Endometrial microvascular endothelial cells (primary cell): ENCODE data around the gene ADAM33. TPM values are rescaled to one million over a fixed set of nuclear protein-coding genes. Genes with fewer than 3 reads are reported as not detected.

ENCODE experiments used
- in situ Hi-C: cut with HindIII; loops from 2 replicates; pipeline ENCODE4 v1.10.0; 2017; ENCODE audit warnings: low sequenced_read_pairs, low pct_unique_long_range_greater_than_20kb; ENCODE audit errors: inconsistent ontology term
- total RNA-seq: library from RNA; depleted of rRNA; stranded (reverse); fragments of >200 nt; gene quantifications from one replicate; pipeline ENCODE4 v1.2.3, GENCODE V29; 2015; ENCODE audit errors: inconsistent ontology term

Gene ADAM33
- total RNA-seq, 1 donor from 2014 or later, result not detected

DNA sequence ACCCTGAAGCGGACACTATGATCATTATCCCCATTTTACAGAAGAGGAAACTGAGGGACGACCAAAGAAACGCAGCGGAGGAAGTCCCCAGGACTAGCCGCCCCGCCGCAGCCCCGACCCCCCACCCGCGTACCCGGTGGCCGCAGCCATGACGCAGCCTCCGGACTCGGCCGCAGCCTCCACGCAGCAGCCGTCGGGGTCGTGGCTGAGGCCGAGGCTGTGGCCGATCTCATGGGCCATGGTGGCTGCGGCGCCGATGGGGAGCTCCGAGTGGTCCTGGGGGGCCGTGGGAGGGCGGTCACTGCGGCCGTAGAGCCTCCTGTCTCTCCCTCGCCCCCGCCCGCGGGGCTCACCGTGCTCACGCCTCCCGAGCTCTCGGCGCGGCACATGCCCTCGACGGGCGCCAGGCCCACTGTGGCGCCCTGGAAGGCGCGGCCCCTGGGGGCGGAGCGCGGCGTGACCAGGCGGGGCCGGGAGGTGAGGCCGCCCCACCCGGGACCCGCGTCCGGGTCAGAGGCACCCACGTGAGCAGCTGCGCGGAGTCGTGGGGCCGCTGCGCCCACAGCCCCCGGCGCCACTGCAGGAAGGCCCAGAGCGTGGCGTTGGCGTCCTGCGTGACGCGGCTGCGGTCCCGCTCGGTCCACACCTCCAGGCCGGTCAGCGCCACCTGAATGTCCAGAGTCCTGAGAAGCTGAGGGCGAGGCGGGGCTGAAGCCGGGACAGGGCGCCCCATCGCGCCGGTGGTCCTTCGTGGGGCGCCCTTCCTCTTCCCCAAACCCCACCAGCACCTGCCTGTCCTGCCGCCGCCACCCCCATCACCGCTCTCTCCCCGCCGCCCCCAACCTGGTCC, 8.4 kb downstream of the ADAM33 start:
- in situ Hi-C loops, result no loop called here

DNA sequence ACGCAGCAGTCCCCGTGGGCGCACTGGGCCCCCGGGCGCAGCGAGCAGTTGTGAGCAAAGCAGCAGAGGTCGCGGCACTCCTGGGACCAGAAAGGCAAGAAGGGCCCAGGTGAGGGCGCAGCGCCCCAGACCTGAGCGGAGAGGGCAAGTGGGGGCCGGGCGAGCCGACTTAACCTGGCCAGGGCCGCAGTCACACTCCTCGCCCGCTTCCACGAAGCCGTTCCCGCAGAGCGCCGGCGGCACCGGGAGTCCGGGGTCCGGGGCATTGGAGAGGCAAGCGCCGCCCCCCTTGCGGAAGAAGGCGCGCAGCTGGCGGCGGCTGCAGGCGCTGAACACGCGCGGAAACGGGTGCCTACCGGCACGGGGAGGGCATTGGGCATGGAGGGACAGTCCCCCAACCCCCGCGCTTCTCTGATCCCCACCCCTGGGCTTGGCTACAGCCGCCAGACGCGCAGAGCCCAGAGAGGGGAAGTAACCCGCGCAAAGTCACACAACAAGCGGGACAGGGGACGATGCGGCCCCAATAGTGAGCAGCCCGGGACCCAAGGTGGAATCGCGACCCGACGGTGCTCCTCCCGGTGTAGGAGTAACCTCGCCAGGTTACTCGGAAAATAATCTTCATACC, 9.2 kb downstream of the ADAM33 start:
- in situ Hi-C loops, result no loop called here

DNA sequence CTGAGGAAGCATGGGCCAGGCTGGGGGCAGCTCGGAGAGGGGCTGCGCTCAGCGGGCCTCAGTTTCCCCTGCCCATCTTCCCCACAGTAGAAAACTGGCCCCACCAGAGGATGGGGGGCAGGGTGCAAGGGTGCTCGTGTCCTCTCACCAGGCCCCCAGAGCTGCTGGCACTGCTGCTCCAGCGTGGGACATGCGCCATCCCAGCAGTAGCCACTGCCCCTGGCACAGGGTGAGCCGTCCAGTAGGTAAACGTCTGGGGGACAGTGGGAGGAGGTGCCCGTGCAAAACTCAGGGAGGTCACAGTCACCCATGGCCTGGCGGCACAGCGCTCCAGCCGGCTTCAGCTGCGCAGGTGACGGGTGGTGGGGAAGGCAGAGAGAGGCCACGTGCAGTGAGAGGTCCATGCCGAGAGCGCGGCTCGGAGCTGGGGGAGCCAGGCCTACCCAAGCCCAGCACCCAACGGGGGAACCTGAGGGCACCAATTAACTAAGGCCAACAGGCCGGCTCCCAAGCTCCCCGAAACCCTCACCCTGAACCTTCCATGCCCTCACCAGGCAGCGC, 9.7 kb downstream of the ADAM33 start:
- in situ Hi-C loops, result no loop called here

DNA sequence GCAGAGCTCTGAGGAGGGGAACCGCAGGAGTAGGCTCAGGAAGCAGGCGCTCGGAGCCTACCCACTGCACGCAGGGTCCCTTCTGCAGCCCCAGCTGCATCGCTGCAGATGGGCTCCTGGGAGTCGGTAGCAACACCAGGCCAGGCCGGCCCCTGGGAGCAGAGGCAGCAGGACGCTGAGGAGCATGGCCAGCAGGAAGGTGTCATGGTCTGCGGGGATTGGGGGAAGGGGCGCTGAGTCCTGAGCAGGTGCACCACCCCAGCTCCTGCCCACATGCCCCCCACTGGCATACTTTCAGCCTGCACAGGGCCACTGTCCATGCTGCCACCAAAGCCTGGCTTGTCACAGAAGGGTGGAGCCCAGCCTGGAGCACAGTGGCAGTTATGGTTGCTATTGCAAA, 10.9 kb downstream of the ADAM33 start:
- in situ Hi-C loops, result no loop called here

DNA sequence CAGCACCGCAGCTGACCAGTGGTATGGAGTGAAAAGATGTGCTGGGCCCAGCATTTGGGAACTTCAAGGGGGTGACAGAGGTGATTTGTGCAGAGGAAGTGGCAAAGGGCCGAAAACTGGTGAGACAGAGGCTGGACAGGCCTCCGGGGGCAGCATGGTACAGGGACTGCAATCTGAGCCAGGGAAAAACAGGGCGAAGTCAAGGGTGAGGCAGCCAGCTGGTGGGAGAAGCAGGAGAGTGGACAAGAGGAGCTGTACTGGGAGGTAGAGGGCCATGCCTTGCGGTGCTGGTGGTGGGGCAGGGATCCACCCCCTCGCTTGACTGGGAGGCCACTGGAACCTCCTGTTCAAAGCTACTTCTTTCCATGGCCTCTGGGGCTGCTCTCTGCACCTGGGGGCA, 11.3 kb downstream of the ADAM33 start:
- in situ Hi-C loops, result no loop called here

DNA sequence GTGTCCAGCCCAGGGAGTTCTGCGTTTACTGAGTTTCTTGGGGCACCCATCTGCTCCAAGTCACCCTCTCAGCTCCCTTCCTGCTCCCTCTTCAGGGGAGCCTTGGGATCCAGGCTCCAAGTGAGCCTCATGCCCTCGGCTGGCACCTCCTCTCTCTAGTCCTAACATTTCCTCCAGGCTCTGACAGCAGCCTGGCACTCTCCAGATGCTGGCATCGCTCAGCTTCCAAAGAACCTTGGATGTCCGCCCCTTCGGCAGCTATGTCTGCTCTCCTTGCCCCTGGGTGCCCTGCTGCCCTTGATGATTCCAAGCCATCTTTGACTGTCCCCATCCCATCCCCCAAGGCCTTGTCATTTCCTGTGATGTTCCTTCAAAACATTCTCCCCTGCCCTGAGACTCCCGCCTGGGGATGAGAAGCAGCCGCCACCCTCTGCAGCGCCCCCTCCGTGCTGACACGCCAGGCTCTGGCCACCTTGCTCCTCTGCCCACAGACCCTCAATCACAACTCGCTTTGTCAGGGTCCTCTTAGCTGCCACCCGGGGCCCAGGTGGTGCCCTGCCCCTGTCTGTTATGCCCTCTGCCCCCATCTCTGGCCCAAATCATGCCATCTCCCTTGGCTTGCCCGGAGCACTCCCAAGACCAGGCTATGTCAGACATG, 12.0 kb downstream of the ADAM33 start:
- in situ Hi-C loops, result no loop called here

DNA sequence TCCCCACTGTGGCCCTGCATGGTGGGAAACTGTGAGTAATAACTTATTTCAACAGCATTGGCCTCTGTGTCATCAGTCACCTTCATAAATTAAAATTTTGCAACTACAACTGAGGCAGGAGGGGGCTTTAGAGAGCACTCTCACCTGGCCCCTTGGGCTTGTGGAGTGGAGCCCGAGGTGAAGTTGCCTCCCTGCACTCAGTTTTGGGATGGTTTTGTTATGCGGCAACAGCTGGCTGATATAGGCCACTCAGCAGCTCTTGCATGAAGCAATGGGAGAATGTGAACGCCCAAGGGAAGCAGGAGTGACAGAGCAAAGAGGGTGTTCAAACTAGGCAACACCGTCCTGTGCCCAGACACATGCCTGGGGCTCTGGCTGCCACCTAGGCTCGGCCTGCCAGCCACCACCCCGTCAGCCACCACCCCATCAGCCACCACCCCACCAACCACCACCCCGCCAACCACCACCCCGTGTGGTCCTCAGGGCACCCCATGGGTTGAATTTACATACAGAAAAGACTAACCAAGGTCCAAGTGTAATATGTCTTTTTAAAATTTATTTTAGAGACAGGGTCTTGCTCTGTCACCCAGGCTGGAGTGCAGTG, 14.3 kb downstream of the ADAM33 start:
- in situ Hi-C loops, result no loop called here

DNA sequence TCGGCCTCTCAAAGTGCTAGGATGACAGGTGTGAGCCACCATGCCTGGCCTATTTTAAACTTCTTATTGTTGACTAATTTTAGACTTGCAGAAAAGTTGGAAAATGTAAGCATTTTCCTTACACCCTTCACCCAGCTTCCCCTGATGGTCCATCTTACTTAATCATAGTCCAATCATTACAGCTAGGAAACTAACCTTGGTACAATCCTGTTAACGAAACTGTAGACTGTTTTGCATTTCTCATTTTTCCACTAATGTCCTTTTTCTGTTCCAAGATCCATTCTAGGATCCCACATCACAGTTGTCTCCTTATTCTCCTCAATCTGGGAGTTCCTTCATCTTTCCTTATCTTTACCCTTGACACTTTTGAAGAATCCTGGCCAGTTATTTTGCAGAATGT, 18.0 kb downstream of the ADAM33 start:
- in situ Hi-C loops, result no loop called here

DNA sequence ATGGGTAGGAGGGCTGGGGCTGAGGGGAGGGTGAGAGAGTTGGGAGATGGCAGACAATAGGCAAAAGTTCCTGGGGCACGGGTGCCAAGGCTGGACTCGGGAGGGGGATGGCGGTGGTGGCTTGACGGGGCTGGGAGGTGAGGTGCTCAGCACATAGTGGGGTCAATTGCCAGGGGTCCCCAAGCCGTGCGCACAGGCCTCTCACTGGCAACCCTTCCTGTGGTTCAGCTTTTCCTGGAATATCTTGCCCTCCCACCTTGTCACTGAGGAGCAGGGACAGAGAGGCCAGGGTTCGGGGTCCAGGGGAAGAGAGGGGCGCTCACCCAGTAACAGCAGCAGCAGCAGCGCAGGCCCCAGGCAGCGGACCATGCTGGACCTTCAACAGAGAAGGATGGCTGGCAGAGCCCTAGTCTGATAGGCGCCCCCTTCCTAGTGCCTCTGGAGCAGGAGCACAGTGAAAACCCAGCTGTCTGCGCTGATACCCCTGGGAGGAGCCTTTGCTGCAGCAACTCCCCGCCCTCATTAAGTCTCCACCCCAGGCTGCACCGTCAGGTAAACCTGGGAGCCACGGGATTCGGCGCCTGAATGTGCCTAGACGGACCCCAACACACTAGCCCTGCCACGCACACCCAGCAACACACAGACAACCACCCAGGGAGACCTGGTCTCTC, 18.6 kb downstream of the ADAM33 start, which contains the start of gene GFRA4:
Gene GFRA4 (minus strand): TSS at position 369 of the 671 bp plus-strand sequence. CDS start 0 bp downstream, at position 369.
- in situ Hi-C loops, result no loop called here

DNA sequence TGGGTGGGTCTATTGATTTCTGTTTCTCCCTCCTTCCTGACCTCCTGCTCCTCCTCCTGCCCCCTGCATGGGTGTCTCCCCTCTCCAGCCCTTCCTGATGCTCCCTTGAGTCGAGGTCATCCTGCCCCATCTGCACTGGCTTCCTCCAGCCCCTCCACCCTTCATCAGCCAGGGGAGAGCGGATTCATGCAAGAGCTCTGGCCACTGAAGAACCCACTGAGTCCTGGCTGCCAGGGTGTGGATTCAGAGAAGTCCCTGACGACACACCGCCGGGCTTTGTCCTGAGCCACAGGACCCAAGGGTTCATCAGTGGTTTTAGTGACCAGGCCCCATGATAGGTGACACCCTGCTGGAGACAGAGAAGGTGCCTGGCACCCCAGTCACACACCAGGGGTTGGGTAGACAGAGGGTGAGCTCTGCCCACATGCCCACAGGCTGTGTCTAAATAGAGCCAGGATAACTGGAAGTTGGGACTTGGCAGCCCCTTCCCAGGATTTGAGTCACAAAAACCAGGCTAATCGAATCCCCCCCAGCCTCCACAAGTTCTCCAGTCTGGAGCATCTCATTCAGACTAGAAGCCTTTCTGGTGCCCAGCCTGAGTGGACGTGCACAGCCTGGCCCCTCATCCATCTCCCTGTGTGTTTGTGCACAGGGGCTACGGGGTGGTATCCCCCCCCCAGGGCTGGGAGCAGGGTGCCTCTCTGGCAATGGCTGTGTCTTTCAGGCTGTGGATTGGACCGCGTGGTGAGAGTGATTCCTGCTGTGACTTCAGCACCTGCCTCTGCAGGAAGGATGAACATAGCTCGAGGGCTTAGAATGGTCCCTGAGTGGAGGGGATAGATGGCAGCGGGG, 19.8 kb downstream of the ADAM33 start:
- in situ Hi-C loops, result no loop called here

DNA sequence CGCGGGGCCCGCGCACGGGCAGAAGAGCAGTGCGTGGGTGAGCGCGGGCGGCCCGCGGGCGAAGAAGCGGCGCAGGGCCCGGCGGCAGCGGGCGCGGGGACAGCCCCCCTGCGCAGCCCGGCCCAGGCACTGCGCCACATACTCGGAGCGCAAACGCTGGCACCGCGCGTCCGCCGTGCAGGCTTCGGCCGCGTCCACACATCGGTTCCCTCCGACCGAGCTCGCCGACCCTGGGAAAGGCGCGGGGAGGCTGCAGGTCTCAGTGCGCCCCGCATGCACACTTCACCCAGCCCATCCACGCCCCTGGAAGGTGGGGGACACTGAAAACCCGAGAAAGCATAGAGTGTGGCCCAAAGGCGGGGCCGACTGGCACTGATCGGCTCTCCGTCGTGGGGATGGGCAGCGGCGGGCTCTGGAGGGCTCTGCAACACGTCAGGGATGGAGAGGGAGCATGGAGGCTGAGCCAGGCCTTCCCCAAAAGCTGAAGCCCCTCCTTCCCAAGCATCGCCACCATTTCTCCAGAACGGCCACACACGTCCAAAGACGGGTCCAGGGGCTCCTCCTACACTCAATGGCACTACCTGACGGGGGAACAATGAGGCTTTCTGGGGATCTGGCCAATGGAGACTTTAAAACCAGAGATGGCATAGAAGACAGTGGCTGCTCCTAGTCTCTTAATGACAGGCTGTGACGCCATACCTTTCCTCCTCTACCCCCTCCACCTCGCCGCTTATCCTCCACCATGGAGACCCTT, 20.6 kb downstream of the ADAM33 start:
- in situ Hi-C loops, result no loop called here

DNA sequence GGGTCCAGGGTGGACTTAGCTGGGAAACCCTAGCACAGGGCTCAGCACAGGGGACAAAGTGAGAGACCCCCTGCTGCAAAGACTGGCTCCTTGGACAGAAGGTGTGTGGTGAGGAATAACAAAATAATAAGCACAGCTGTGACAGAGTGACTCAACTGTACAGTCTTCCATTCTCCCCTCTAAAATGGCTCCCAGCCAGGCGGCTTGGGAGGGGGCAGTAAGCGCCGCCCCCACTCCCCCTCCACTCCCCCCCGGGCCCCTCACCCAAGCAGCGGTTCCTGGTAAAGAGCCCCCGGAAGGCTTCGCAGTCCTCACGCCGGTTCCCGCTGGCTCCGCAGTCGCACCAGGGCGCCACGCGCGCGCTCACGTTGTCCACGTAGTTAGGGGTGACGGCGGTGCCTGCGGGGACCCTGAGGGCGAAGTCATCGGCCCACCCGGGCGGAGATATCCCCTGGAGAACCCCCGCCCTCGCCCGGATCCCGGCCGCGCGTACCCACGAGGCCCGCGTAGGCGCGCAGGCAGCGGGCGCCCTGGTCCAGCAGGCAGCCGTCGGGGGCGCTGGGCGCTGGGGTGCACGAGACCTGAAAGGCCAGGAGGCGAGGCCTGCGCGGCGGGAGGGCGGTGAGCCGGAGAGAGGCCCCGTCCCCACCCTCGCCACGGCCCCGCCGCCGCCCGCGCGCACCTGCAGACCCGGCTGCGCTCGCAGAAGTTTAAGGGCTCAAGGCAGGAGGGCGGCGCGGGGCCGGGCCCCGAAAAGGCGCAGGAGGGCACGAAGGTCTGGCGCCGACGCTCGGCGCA, 21.3 kb downstream of the ADAM33 start:
- in situ Hi-C loops, result no loop called here

DNA sequence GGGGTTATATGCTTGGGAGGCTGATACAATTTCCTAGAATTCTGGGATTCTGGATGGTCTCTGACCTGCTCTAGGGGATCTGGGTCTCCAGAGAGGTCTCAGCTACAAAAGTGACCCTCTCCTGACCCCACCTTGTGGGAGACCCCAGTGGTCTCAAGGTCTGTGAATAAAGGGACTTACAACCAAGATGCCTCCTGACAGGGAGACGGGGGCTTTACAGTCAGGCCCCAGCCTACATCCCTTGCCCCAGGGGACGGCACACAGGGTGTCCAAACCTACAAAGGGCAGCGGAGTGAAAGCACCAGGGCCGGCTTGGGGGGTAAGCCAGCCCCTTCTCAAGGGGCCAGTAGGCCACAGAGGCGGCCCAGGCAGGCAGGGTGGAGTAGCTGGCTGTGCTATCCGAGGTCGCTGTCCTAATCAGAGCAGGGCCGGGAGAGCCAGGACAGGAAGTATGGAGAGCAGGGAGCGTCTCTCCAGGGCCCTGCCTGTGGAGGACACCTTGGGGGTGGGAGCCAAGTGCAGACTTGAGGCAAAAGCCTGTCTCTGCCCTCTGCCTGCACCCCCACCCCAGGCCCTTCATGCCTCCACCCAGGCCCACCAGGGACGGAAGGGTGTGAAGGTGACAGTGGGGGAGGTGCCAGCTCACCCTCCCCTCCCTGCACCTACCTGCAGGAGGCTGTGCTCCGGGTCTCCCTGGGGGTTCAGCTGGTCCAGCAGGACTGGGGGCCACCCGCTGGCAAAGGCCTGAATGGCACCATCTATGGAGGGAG, 22.1 kb downstream of the ADAM33 start:
- in situ Hi-C loops, result no loop called here

DNA sequence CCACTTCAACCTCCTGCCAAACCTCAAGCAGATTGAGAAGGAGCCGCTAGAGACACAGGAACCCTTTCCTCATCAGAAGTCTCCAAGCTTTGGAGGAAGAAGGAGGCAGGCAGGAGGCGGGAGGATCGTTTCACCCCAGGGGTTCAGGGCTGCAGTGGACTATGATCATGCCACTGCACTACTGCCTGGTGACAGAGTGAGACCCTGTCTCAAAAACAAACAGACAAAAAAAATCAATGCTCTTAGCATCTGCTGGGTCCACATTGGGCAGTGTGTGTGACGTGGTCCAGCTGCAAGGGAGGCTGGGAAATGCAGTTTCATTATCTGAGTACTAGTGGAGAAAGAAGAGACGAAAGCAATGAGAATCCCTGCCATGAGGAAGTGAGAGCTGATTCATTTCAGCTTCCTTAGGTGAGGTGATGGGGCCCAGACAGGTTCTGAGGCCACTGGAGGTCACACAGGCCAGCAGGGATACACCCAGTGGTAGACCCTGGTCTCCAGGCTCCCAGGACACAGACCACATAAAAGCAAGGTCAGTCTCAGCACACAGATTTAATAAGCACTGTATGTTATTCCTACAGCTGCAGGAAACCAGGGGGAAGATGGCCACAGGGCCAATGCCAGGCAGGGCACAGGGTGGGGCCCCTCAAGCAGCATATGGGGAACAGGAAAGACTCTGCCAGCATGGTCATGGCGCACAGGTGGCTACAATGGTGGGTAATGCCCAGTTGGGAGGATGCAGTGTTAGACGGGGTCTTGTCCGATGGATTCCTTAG, 22.9 kb downstream of the ADAM33 start:
- in situ Hi-C loops, result no loop called here
